Keratinocyte (primary cell): ENCODE results near the gene PRKAG2.

Experiments used
- CTCF ChIP-seq, 3 experiments: IDR thresholded peaks in 1 of 3; conservative IDR thresholded peaks in 1 of 3; optimal IDR thresholded peaks in 1 of 3; 2 replicates in 2 of 3; 3 replicates in 1 of 3; pipeline versions ENCODE3 to v1.5.1; 2011; ENCODE audit warnings: low read length in 3 of 3, mild to moderate bottlenecking in 3 of 3, moderate library complexity in 2 of 3, control low read depth in 1 of 3, inconsistent platforms in 1 of 3; ENCODE audit not compliant: insufficient read depth in 2 of 3; ENCODE audit errors: extremely low read depth in 1 of 3
- EZH2 ChIP-seq: IDR thresholded peaks from one replicate; pipeline ENCODE4 v1.6.1; 2012; ENCODE audit warnings: inconsistent platforms, mild to moderate bottlenecking, low read length, moderate library complexity

- no peak for TF ChIP-seq CTCF (optimal IDR thresholded peaks at IDR 0.05 in 1 of 3, IDR thresholded peaks at IDR 0.05 in 1 of 3, conservative IDR thresholded peaks at IDR 0.05 in 1 of 3; ENCODE audit: extremely low read depth in 1 of 3, insufficient read depth in 2 of 3, low read length in 3 of 3)
- no peak for TF ChIP-seq EZH2
Measured at GRCh38 chr7:151694441-151694827, 182.5 kb downstream of the PRKAG2 start.
